ENCODE results near the gene DTNA.

The DTNA gene

GRCh38 chr18:34859496-34859895 lies 149.4 kb downstream of the DTNA start:
- no peak for DNase-seq (ENCODE audit: low spot score)

GRCh38 chr18:34862561-34862960 lies 152.5 kb downstream of the DTNA start:
- DNase-seq (ENCODE audit: low spot score), result no peak

GRCh38 chr18:34863702-34864101 lies 153.6 kb downstream of the DTNA start:
- no peak for DNase-seq (ENCODE audit: low spot score)

GRCh38 chr18:34864836-34865497 lies 154.9 kb downstream of the DTNA start:
- peak; percentile 17 for DNase-seq (ENCODE audit: low spot score)

- DNase-seq (ENCODE audit: low spot score), result no peak
These were observed 156.2 kb downstream of the DTNA start for GRCh38 chr18:34866310-34866709.

GRCh38 chr18:34866739-34867138 lies 156.6 kb downstream of the DTNA start:
- peak; percentile 26 for DNase-seq (ENCODE audit: low spot score)

- peak; percentile 59 for DNase-seq (ENCODE audit: low spot score)
These were observed 157.4 kb downstream of the DTNA start for GRCh38 chr18:34867520-34867919.

GRCh38 chr18:34870555-34871310 lies 160.6 kb downstream of the DTNA start:
- no peak for DNase-seq (ENCODE audit: low spot score)

- DNase-seq (ENCODE audit: low spot score), result no peak
These were observed 161.3 kb downstream of the DTNA start for GRCh38 chr18:34871435-34871834.

GRCh38 chr18:34872066-34872465 lies 162.0 kb downstream of the DTNA start:
- DNase-seq (ENCODE audit: low spot score), result no peak

GRCh38 chr18:34873986-34874580 lies 164.0 kb downstream of the DTNA start:
- DNase-seq (ENCODE audit: low spot score), result no peak

- no peak for DNase-seq (ENCODE audit: low spot score)
These were observed 165.1 kb downstream of the DTNA start for GRCh38 chr18:34875150-34875549.

- DNase-seq (ENCODE audit: low spot score), result no peak
These were observed 170.3 kb downstream of the DTNA start for GRCh38 chr18:34880403-34880802.

GRCh38 chr18:34880882-34881834 lies 171.1 kb downstream of the DTNA start:
- DNase-seq (ENCODE audit: low spot score), result no peak

GRCh38 chr18:34884436-34884835 lies 174.3 kb downstream of the DTNA start:
- no peak for DNase-seq (ENCODE audit: low spot score)

GRCh38 chr18:34886177-34886576 lies 176.1 kb downstream of the DTNA start:
- no peak for DNase-seq (ENCODE audit: low spot score)

- DNase-seq (ENCODE audit: low spot score), result no peak
These were observed 177.9 kb downstream of the DTNA start for GRCh38 chr18:34887881-34888580.

GRCh38 chr18:34890486-34891085 lies 180.5 kb downstream of the DTNA start:
- no peak for DNase-seq (ENCODE audit: low spot score)

GRCh38 chr18:34892379-34892778 lies 182.3 kb downstream of the DTNA start:
- no peak for DNase-seq (ENCODE audit: low spot score)

- no peak for DNase-seq (ENCODE audit: low spot score)
These were observed 183.1 kb downstream of the DTNA start for GRCh38 chr18:34893239-34893638.

GRCh38 chr18:34901299-34901698 lies 191.2 kb downstream of the DTNA start:
- peak; percentile 4 for DNase-seq (ENCODE audit: low spot score)
